IPS DF 6.9 (cell line): ENCODE data around the gene PITPNC1.

Experiments used
- DNase-seq: peaks from one replicate; pipeline ENCODE4 v3.0.0-alpha.2; 2013; ENCODE audit warnings: low read depth, low spot score
- H3K27ac ChIP-seq: one replicate; pipeline ENCODE4 v1.5.1; 2013; ENCODE audit warnings: low read length, control low read depth
- H3K27me3 ChIP-seq: 2 replicates; pipeline ENCODE4 v1.6.1; 2013; ENCODE audit warnings: mild to moderate bottlenecking, low read length; ENCODE audit not compliant: control insufficient read depth, insufficient read depth
- H3K36me3 ChIP-seq: 2 replicates; pipeline ENCODE4 v1.6.1; 2013; ENCODE audit warnings: low read length; ENCODE audit not compliant: control insufficient read depth, insufficient read depth
- H3K4me1 ChIP-seq: 2 replicates; pipeline ENCODE4 v1.6.1; 2013; ENCODE audit warnings: low read length; ENCODE audit not compliant: control insufficient read depth, insufficient read depth
- H3K4me3 ChIP-seq: 2 replicates; pipeline ENCODE4 v1.5.1; 2013; ENCODE audit warnings: mild to moderate bottlenecking, low read length
- H3K9me3 ChIP-seq: 2 replicates; pipeline ENCODE4 v1.6.1; 2013; ENCODE audit warnings: low read length, inconsistent platforms; ENCODE audit not compliant: control insufficient read depth, insufficient read depth
- WGBS: extraction: QIAGEN DNeasy Blood & Tissue Kit; methylation state at CpG from one replicate; pipeline ENCODE4 v1.1.7; 2013; ENCODE audit warnings: mixed read lengths, missing lambda C conversion rate; ENCODE audit not compliant: insufficient read length, insufficient coverage; 5-methylcytosine and 5-hydroxymethylcytosine counted together

Gene PITPNC1

DNA sequence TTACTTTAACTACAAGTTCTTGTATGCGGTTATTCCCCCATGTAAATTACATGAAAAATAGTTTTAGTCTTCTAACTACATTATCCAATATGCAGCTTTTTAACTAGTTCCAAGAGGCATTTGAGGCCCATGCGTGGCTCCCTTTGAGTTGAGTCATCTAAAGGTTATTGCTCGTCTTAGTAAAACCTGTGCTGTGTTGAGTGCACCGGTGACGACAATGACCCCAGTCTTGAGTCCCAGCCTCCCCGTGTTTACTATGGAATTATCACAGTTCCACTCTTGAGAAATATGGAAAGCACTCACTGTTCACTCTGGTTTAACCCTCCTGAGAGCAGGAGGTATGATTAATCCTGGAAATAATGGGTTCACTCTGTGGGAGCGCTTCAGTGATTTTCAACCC lies 119.2 kb downstream of the PITPNC1 start:
- Histone ChIP-seq H3K27ac (no peak overlapping the region), H3K9me3 (no peaks in the 10 kb centered on the region), H3K4me3 (no peak overlapping the region), H3K27me3 (no peaks in the 10 kb centered on the region), H3K4me1 (peaks cover under 1% of the 10 kb centered on the region; the same call in 1 of the 2 replicates), H3K36me3 (no peaks in the 10 kb centered on the region)
- no CpG with 5 or more reads among the region's 7 CpGs for WGBS
- DNase-seq, result no peak

DNA sequence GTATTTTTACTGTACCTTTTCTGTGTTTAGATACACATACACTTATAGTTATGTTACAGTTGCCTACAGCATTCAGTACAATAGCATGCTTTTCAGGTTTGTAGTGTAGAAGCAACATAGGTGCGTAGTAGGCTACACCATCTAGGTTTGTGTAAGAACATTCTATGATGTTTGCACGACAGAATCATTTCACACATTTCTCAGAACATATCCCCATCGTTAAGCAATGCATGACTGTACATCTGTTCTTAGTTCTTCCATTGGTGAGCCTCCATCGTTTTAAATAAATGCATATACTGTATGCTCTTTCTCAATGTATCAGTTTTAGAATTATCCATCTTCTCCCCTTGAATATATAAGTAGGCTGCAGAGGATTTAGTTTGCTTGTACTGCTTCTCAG lies 122.6 kb downstream of the PITPNC1 start:
- no peaks in the 10 kb centered on the region for H3K9me3 ChIP-seq
- no peak for DNase-seq
- H3K36me3 ChIP-seq, result no peaks in the 10 kb centered on the region
- H3K4me3 ChIP-seq, result no peak overlapping the region
- no CpG with 5 or more reads among the region's 4 CpGs for WGBS
- no peaks in the 10 kb centered on the region for H3K27me3 ChIP-seq
- peaks cover 2% of the 10 kb centered on the region for H3K4me1 ChIP-seq
- H3K27ac ChIP-seq, result no peak overlapping the region

DNA sequence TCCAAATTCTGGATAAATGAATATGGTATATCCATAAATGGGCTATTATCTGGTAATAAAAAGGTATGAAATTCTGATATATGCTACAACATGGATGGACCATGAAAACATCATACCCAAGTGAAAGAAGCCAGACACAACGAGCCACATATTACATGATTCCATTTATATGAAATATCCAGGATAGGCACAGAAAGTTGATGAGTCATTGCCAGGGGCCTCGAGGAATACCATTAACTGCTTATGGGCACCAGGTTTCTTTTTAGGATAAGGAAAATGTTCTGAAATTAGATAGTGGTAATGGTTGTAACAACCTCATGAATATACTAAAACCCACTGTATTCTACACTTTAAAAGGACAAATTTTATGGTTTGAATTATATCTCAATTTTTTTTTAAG lies 123.2 kb downstream of the PITPNC1 start:
- WGBS, result no CpG with 5 or more reads among the region's 2 CpGs
- no peak for DNase-seq
- H3K4me1 ChIP-seq, result peaks cover 2% of the 10 kb centered on the region

DNA sequence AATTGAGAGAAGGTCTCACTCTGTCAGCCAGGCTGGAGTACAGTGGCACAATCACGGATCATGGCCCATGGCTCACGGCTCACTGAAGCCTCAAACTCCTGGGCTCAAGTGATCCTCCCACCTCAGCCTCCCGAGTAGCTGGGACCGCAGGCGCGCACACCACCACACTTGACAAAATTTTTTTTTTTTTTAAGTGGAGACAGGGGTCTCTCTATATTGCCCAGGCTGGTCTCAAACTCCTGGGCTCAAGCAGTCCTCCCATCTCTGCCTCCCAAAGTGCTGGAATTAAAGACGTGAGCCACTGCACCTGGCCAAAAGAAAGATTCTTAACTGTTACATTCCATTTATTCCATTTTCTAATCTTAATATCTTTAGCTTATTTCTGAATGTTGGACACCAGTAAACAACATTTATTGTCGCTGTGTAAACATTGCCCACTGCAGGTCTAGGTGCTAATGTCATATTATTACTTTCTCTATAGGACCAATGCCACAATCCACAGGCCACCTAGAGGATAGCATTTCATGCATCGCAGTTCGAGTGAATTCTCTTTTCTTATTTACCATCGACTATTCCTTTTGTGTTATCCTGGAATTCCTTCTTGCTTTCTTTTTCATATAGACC lies 123.7 kb downstream of the PITPNC1 start:
- no peaks in the 10 kb centered on the region for H3K9me3 ChIP-seq
- no peak for DNase-seq
- no peak overlapping the region for H3K4me3 ChIP-seq
- H3K4me1 ChIP-seq, result peaks cover 4% of the 10 kb centered on the region
- no peaks in the 10 kb centered on the region for H3K27me3 ChIP-seq
- no peaks in the 10 kb centered on the region for H3K36me3 ChIP-seq
- H3K27ac ChIP-seq, result no peak overlapping the region
- WGBS, result no CpG with 5 or more reads among the region's 11 CpGs

More for the DNA sequence above, 123.2 kb downstream of the PITPNC1 start:
- Histone ChIP-seq H3K4me3 (no peak overlapping the region), H3K36me3 (no peaks in the 10 kb centered on the region), H3K9me3 (no peaks in the 10 kb centered on the region), H3K27me3 (no peaks in the 10 kb centered on the region), H3K27ac (no peak overlapping the region)

DNA sequence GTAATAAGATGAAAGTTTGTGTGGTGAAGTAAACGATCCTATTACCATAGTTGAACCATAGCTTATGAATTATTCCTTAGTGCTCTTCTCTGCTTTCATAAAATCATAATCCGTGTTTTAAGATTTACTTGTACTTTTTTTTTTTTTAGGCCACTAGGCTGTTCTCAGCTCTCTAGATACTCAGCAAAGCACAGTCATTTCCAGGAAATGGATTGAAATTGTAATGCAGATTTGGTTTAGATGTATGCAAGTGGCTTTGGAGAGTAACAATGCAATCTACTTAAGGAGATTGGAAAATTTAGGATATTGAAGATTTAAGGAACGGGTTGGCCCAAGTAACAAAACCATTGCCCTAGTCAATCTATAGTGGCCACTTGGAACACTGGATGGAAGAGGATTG lies 125.1 kb downstream of the PITPNC1 start:
- no peaks in the 10 kb centered on the region for H3K36me3 ChIP-seq
- peaks cover 5% of the 10 kb centered on the region for H3K4me1 ChIP-seq
- H3K4me3 ChIP-seq, result no peak overlapping the region
- no peaks in the 10 kb centered on the region for H3K9me3 ChIP-seq
- no peak overlapping the region for H3K27ac ChIP-seq
- WGBS, result no CpG with 5 or more reads among the region's 3 CpGs
- H3K27me3 ChIP-seq, result no peaks in the 10 kb centered on the region
- DNase-seq, result no peak

DNA sequence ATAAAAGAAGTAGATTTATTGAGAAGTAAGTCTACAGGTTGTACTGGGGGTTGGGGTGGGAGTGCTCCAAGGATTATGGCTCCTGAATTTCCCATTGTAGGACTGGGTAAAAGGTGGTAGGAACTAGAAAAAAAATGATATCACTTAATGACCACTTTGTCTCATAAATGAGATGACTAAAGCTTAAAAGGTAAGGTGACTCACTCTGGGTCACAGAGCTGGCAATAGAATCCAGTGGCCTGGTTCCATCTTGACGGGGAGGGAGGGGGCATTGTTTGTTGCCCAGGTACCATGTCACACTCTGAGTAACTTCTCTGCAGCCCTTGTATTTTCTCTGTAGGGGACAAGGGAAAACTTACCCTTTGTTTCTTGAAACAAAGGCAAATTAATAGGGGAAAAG lies 126.1 kb downstream of the PITPNC1 start:
- no peaks in the 10 kb centered on the region for H3K9me3 ChIP-seq
- no peak for DNase-seq
- WGBS, result no CpG with 5 or more reads among the region's 1 CpG
- no peak overlapping the region for H3K27ac ChIP-seq
- H3K27me3 ChIP-seq, result no peaks in the 10 kb centered on the region
- no peaks in the 10 kb centered on the region for H3K36me3 ChIP-seq
- no peak overlapping the region for H3K4me3 ChIP-seq
- peaks cover 5% of the 10 kb centered on the region for H3K4me1 ChIP-seq

DNA sequence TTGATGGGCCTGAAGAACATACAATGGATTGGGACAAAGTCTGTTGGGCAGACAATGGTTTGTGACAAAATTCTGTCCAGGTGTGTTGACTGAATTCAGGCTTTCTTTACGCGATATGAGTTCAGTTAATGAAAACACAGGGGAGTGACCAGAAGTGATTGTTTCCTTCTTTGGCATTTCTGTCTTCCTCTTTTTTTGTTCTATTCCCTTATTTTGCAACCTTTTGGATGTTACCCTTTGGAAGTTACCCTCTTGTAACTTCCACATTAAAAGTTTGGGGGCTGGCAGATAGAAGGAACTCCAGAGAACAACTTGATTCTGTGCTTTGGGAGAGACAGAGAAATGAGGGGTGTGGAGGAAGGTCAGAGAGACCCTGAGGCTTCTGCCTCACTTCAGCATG lies 126.7 kb downstream of the PITPNC1 start:
- H3K27me3 ChIP-seq, result no peaks in the 10 kb centered on the region
- H3K27ac ChIP-seq, result no peak overlapping the region
- no CpG with 5 or more reads among the region's 2 CpGs for WGBS

DNA sequence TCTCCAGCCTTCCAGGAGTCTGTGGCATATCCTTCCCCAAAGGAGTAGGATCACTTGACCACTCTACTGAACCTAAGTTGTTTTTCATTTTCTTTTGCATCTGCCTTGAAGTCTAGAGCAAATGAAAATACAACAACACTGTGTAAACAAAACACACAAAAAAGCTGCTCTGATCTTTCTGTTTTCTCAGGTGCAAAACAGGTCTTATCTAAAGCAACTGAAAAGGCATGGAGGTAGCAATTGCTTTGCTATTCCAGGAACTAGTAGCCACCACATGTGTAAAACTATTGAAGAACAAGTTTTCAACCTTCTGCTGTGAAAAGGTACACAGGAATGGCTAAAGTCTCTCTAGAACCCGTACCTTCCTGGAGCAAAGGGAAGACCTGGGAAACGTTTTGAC lies 127.1 kb downstream of the PITPNC1 start:
- Histone ChIP-seq H3K27ac (no peak overlapping the region), H3K4me1 (peaks cover 5% of the 10 kb centered on the region), H3K27me3 (no peaks in the 10 kb centered on the region), H3K36me3 (no peaks in the 10 kb centered on the region), H3K9me3 (no peaks in the 10 kb centered on the region), H3K4me3 (no peak overlapping the region)
- DNase-seq, result no peak
- no CpG with 5 or more reads among the region's 2 CpGs for WGBS

More for the DNA sequence above, 126.7 kb downstream of the PITPNC1 start:
- no peaks in the 10 kb centered on the region for H3K9me3 ChIP-seq
- H3K4me1 ChIP-seq, result peaks cover 5% of the 10 kb centered on the region
- no peak overlapping the region for H3K4me3 ChIP-seq
- no peak for DNase-seq
- no peaks in the 10 kb centered on the region for H3K36me3 ChIP-seq

DNA sequence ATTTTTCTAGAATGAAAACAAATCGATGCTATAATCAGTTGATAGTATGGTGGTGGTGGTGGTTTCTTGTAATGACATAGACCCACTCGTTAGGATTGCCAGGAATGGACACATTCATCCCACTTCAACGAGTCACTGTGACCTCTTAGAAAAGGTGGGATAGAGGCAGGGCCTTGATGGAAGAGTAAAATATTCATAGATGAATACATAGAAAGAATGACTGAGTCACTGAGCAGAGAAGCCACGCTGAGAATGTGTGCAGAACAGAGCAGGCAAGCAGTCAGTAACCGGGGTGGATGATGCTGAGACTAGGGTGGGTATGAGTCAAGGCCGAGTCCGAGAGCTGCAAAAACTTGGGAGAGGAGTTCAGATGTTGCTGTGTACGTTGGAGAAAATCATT lies 129.9 kb downstream of the PITPNC1 start:
- Histone ChIP-seq H3K4me3 (no peak overlapping the region), H3K4me1 (peaks cover 8% of the 10 kb centered on the region), H3K27ac (no peak overlapping the region), H3K36me3 (no peaks in the 10 kb centered on the region), H3K9me3 (no peaks in the 10 kb centered on the region), H3K27me3 (no peaks in the 10 kb centered on the region)
- WGBS, result no CpG with 5 or more reads among the region's 8 CpGs
- DNase-seq, result no peak

DNA sequence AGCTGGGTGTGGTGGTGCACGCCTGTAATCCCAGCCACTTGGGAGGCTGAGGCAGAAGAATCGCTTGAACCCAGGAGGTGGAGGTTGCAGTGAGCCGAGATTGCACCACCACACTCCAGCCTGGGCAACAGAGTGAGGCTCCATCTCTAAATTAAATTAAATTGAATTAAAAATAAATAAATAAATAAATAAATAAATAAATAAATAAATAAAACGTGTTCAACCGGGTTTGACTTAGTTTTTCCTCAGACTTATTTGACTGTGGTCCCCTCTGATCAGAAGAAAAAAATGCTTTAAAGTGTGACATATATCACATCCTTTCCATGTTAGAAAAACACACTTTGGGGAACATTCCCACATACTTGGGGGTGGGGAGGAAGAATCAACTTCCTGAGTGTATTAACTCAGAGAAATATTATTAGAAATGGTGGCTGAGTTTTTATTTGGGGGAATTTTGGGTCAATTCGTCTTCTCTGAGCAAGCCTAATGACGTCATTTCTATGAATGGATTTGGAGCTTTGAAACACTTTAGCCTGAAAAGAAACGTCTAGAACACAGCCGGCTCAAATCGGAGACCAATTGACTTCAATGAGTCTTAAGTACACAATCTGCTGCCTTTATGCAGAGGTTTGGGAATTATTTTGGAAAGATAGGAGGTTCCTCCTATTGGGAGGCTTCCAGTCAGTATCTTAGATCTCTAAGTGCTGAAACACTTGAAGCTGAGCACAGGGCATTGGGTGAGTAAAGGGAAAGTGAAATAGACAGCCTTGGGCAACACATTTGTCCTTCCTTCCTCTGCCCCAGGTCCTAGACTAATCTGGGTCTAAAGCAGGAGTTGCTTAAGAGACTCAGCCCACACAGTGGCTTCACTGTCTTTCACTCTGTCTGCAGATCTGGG lies 132.6 kb downstream of the PITPNC1 start:
- DNase-seq, result no peak
- H3K4me3 ChIP-seq, result no peak overlapping the region
- H3K9me3 ChIP-seq, result no peaks in the 10 kb centered on the region
- WGBS, result no CpG with 5 or more reads among the region's 10 CpGs
- no peaks in the 10 kb centered on the region for H3K36me3 ChIP-seq
- H3K27ac ChIP-seq, result no peak overlapping the region
- H3K27me3 ChIP-seq, result no peaks in the 10 kb centered on the region
- H3K4me1 ChIP-seq, result peaks cover 6% of the 10 kb centered on the region; the same call in 1 of the 2 replicates
